SK-N-SH (cell line): ENCODE measurements around the gene NPAS1. TPM values are rescaled to one million over a fixed set of nuclear protein-coding genes. Genes with fewer than 3 reads are reported as not detected.

Source experiments
- CTCF ChIA-PET: fragments of 300-600, 350-600 bp; formaldehyde crosslinking; extraction: SDS; loops from one replicate; lab custom pipeline; 2021; lab: Yijun Ruan, JAX
- POLR2A ChIA-PET: fragments of 350-600 bp; sonication (Branson Sonifier 250); formaldehyde crosslinking; extraction: SDS; loops from one replicate; lab custom pipeline; 2020; ENCODE audit warnings: antibody characterized with exemption, inconsistent platforms; lab: Yijun Ruan, JAX
- DNase-seq: peaks from one replicate; pipeline ENCODE4 v3.0.0; 2012
- H2AFZ ChIP-seq: fragments of 200-600 bp; sonication (generic); 2 replicates; pipeline ENCODE4 v1.8.1; 2016; ENCODE audit warnings: antibody characterized with exemption, mild to moderate bottlenecking, low read depth
- H3F3A ChIP-seq: fragments of 200-600 bp; sonication (generic); replicated peaks from 2 replicates; pipeline ENCODE3; 2016; ENCODE audit warnings: antibody characterized with exemption, mild to moderate bottlenecking; ENCODE audit not compliant: insufficient read depth
- H3K27ac ChIP-seq, 2 experiments: fragments of 200-500 bp in 1 of 2; fragments of 200-600 bp in 1 of 2; sonication (Bioruptor generic) in 1 of 2; sonication (generic), shearing (Covaris generic) in 1 of 2; 2 replicates each; pipeline versions ENCODE4 v1.5.1 to v1.6.1; 2014 to 2016; ENCODE audit warnings: low read depth in 2 of 2, inconsistent platforms in 1 of 2, low read length in 1 of 2, mild to moderate bottlenecking in 1 of 2, mixed read lengths in 1 of 2
- H3K27me3 ChIP-seq: fragments of 200-600 bp; sonication (generic), shearing (Covaris generic); 2 replicates; pipeline ENCODE4 v1.6.1; 2016; ENCODE audit warnings: mixed run types; ENCODE audit not compliant: insufficient read depth
- H3K36me3 ChIP-seq, 2 experiments: fragments of 200-500 bp in 1 of 2; fragments of 200-600 bp in 1 of 2; sonication (Bioruptor generic) in 1 of 2; sonication (generic) in 1 of 2; replicated peaks in 1 of 2; 2 replicates each; pipeline versions ENCODE3 to v1.5.1; 2014 to 2016; ENCODE audit warnings: low read length in 1 of 2, mild to moderate bottlenecking in 1 of 2; ENCODE audit not compliant: insufficient read depth in 2 of 2, control insufficient read depth in 1 of 2
- H3K4me1 ChIP-seq, 2 experiments: fragments of 200-500 bp in 1 of 2; fragments of 200-600 bp in 1 of 2; sonication (Bioruptor generic) in 1 of 2; sonication (generic), shearing (Covaris generic) in 1 of 2; 2 replicates each; pipeline versions ENCODE4 v1.5.1 to v1.6.1; 2014 to 2016; ENCODE audit warnings: low read depth in 1 of 2, low read length in 1 of 2, mixed run types in 1 of 2; ENCODE audit not compliant: insufficient read depth in 2 of 2, control insufficient read depth in 1 of 2
- H3K4me2 ChIP-seq: fragments of 200-600 bp; sonication (generic), shearing (Covaris generic); 2 replicates; pipeline ENCODE4 v1.6.1; 2017; ENCODE audit warnings: mixed run types
- H3K4me3 ChIP-seq, 2 experiments: fragments of 200-500 bp in 1 of 2; fragments of 200-600 bp in 1 of 2; sonication (Bioruptor generic) in 1 of 2; sonication (generic), shearing (Covaris generic) in 1 of 2; 2 replicates each; pipeline versions ENCODE4 v1.5.1 to v1.8.1; 2014 to 2016; ENCODE audit warnings: low read depth in 2 of 2, inconsistent platforms in 1 of 2, low read length in 1 of 2, mild to moderate bottlenecking in 1 of 2, mixed read lengths in 1 of 2, moderate library complexity in 1 of 2
- H3K79me2 ChIP-seq: fragments of 200-600 bp; sonication (generic); 2 replicates; pipeline ENCODE4 v1.8.1; 2017; ENCODE audit warnings: mild to moderate bottlenecking; ENCODE audit not compliant: insufficient read depth
- H3K9ac ChIP-seq: fragments of 200-600 bp; sonication (generic); 2 replicates; pipeline ENCODE4 v1.6.1; 2017; ENCODE audit warnings: mixed run types
- H3K9me2 ChIP-seq: fragments of 200-600 bp; sonication (generic); 2 replicates; pipeline ENCODE4 v1.6.1; 2017; ENCODE audit warnings: mixed run types
- H3K9me3 ChIP-seq: fragments of 200-600 bp; sonication (generic); 2 replicates; pipeline ENCODE4 v1.6.1; 2017; ENCODE audit warnings: mixed run types, mild to moderate bottlenecking, moderate library complexity
- H4K20me1 ChIP-seq: fragments of 200-600 bp; sonication (generic); 2 replicates; pipeline ENCODE4 v1.6.1; 2017; ENCODE audit warnings: mild to moderate bottlenecking, mixed run types; ENCODE audit not compliant: insufficient read depth
- CHD2 ChIP-seq: fragments of 150-350 bp; IDR thresholded peaks from 2 replicates; pipeline ENCODE4 v1.6.1; 2018; ENCODE audit warnings: low read length; ENCODE audit not compliant: partially characterized antibody
- EP300 ChIP-seq, 2 experiments: IDR thresholded peaks; 2 replicates each; pipeline versions ENCODE4 v1.4.0 to v1.6.1; 2012; ENCODE audit warnings: borderline replicate concordance in 1 of 2, low read depth in 1 of 2, low read length in 1 of 2
- EZH2phosphoT487 ChIP-seq: fragments of 200-600 bp; sonication (generic); IDR thresholded peaks from 2 replicates; pipeline ENCODE4 v1.6.1; 2017; ENCODE audit warnings: low read depth, mixed run types, mild to moderate bottlenecking, antibody characterized with exemption, moderate library complexity, borderline replicate concordance
- FOXJ3 ChIP-seq: sonication (generic); formaldehyde crosslinking; IDR thresholded peaks from 2 replicates; pipeline ENCODE4 v1.5.1; 2020; ENCODE audit warnings: mild to moderate bottlenecking, missing genetic modification reagents
- FOXM1 ChIP-seq: IDR thresholded peaks from 2 replicates; pipeline ENCODE4 v1.4.0; 2012; ENCODE audit warnings: low read depth, mild to moderate bottlenecking
- GABPA ChIP-seq: IDR thresholded peaks from 2 replicates; pipeline ENCODE4 v1.4.0; 2012; ENCODE audit warnings: low read depth, mild to moderate bottlenecking
- MXI1 ChIP-seq: IDR thresholded peaks from 2 replicates; pipeline ENCODE4 v1.6.1; 2012; ENCODE audit warnings: mild to moderate bottlenecking, low read depth, low read length, improper control_type of control experiment
- NFIC ChIP-seq: IDR thresholded peaks from 2 replicates; pipeline ENCODE4 v1.4.0; 2012; ENCODE audit warnings: borderline replicate concordance
- NRF1 ChIP-seq: IDR thresholded peaks from 2 replicates; pipeline ENCODE4 v1.6.1; 2012; ENCODE audit warnings: low read depth, mild to moderate bottlenecking, low read length
- POLR2AphosphoS5 ChIP-seq: IDR thresholded peaks from 2 replicates; pipeline ENCODE4 v1.6.1; 2012; ENCODE audit warnings: low read depth, low read length
- RAD21 ChIP-seq: IDR thresholded peaks from 2 replicates; pipeline ENCODE4 v1.6.1; 2012; ENCODE audit warnings: mild to moderate bottlenecking, low read length
- RCOR1 ChIP-seq: fragments of 150-350 bp; IDR thresholded peaks from 2 replicates; pipeline ENCODE4 v1.6.1; 2017; ENCODE audit warnings: antibody characterized with exemption, low read length
- RFX5 ChIP-seq: IDR thresholded peaks from 2 replicates; pipeline ENCODE4 v1.6.1; 2012; ENCODE audit warnings: mild to moderate bottlenecking, improper control_type of control experiment, low read length
- RXRA ChIP-seq: IDR thresholded peaks from 2 replicates; pipeline ENCODE4 v1.4.0; 2012; ENCODE audit warnings: low read depth, mild to moderate bottlenecking, borderline replicate concordance
- SMC3 ChIP-seq: IDR thresholded peaks from 2 replicates; pipeline ENCODE4 v1.6.1; 2012; ENCODE audit warnings: low read depth, low read length, improper control_type of control experiment
- TAF1 ChIP-seq: IDR thresholded peaks from 2 replicates; pipeline ENCODE4 v1.6.1; 2012; ENCODE audit warnings: low read depth, mild to moderate bottlenecking, low read length, moderate library complexity, borderline replicate concordance
- USF2 ChIP-seq: fragments of 150-350 bp; IDR thresholded peaks from 2 replicates; pipeline ENCODE4 v1.6.1; 2017; ENCODE audit warnings: antibody characterized with exemption, low read length, low read depth, borderline replicate concordance
- YY1 ChIP-seq: IDR thresholded peaks from 2 replicates; pipeline ENCODE4 v1.4.0; 2012; ENCODE audit warnings: low read depth, mild to moderate bottlenecking
- WGBS: methylation state at CpG from one replicate; pipeline ENCODE4 v1.1.6; 2017; ENCODE audit warnings: low lambda C conversion rate; 5-methylcytosine and 5-hydroxymethylcytosine counted together
- polyA plus RNA-seq, 3 experiments: library from polyadenylated mRNA; depleted of rRNA; stranded (reverse); fragments of >200 nt; gene quantifications; 2 replicates each; pipeline ENCODE4 v1.2.3, GENCODE V29; 2012
- TF ChIP-seq, protein P1 (sequence below): IDR thresholded peaks from 2 replicates; pipeline ENCODE4 v1.4.0; 2012; ENCODE audit warnings: low read depth
- TF ChIP-seq, protein P2 (sequence below): fragments of 150-350 bp; IDR thresholded peaks from 2 replicates; pipeline ENCODE4 v1.6.1; 2016; ENCODE audit warnings: mild to moderate bottlenecking, low read depth, low read length

NPAS1 gene
- polyA plus RNA-seq, 1 of the 3 experiments (the other 2 are of a cell fraction), result 1.1 TPM

- TF ChIP-seq MXI1, result no peak
- no peak for TF ChIP-seq SMC3
- no peak for TF ChIP-seq POLR2AphosphoS5
- no peak for TF ChIP-seq NRF1
- no peak for TF ChIP-seq RAD21
- no peak for TF ChIP-seq NFIC
- no peak for TF ChIP-seq YY1
- TF ChIP-seq EZH2phosphoT487, result no peak
- no peak for TF ChIP-seq RCOR1
- TF ChIP-seq, protein P1, sequence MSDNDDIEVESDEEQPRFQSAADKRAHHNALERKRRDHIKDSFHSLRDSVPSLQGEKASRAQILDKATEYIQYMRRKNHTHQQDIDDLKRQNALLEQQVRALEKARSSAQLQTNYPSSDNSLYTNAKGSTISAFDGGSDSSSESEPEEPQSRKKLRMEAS, result no peak
- no peak for TF ChIP-seq TAF1
- no peak for TF ChIP-seq FOXM1
- no peak for TF ChIP-seq RXRA
- TF ChIP-seq CHD2, result no peak
- no peak for TF ChIP-seq RFX5
- TF ChIP-seq FOXJ3 (CRISPR knock-in tag), result no peak
- no peak for TF ChIP-seq EP300 (IDR thresholded peaks at IDR 0.05; ENCODE audit: borderline replicate concordance in 1 of 2, low read depth in 1 of 2, low read length in 1 of 2)
- TF ChIP-seq USF2, result no peak
- TF ChIP-seq, protein P2, sequence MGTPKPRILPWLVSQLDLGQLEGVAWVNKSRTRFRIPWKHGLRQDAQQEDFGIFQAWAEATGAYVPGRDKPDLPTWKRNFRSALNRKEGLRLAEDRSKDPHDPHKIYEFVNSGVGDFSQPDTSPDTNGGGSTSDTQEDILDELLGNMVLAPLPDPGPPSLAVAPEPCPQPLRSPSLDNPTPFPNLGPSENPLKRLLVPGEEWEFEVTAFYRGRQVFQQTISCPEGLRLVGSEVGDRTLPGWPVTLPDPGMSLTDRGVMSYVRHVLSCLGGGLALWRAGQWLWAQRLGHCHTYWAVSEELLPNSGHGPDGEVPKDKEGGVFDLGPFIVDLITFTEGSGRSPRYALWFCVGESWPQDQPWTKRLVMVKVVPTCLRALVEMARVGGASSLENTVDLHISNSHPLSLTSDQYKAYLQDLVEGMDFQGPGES, result no peak
- TF ChIP-seq GABPA, result no peak
- H4K20me1 ChIP-seq, result no peaks in the 10 kb centered on the region
- H3K9me2 ChIP-seq, result no peaks in the 10 kb centered on the region
- H3K79me2 ChIP-seq, result 0 out of 2 replicates have a peak, but pooled peaks cover 1% of the 10 kb centered on the region
- no peak overlapping the region for H2AFZ ChIP-seq
- POLR2A ChIA-PET, result no interaction called here
- no peak overlapping the region for H3K4me3 ChIP-seq
- no peak overlapping the region for H3K9ac ChIP-seq
- no peaks in the 10 kb centered on the region for H3K9me3 ChIP-seq
- H3F3A ChIP-seq, result no peaks in the 10 kb centered on the region
- peaks cover 0 to 12% of the 10 kb centered on the region in 2 experiments; a peak in 1 of 4 replicates for H3K4me1 ChIP-seq
- no peaks in the 10 kb centered on the region for H3K27me3 ChIP-seq
- DNase-seq, result no peak
- H3K27ac ChIP-seq, result no peak overlapping the region
- CTCF ChIA-PET, result interaction anchor here (0.9 to 1.0 kb wide), 2 partner anchors 54 to 178 kb away, joined by 4 read pairs; no protein-coding TSS in a partner anchor
- peaks cover 7 to 74% of the 10 kb centered on the region in 2 experiments for H3K36me3 ChIP-seq
- no peak overlapping the region for H3K4me2 ChIP-seq
- WGBS, result 94% methylated on average over 35 of the region's 61 CpGs
Observed at GRCh38 chr19:47066376-47067214, 47.0 kb downstream of the NPAS1 start.
